HG02840 (cell line): Measurements from ENCODE around the gene PPP4R1.
"Not testable (repeated sequence)": the region's sequence is repeated elsewhere in the genome, so short reads cannot be mapped to it uniquely, and the experiment has no call there.

Experiments used
- ATAC-seq: cut with Tn5 transposase; IDR thresholded peaks from one replicate; pipeline ENCODE4 v1.9.1; 2021; ENCODE audit warnings: mild to moderate bottlenecking, moderate library complexity, moderate number of reproducible peaks; ENCODE audit not compliant: unreplicated experiment, low FRiP score

Gene PPP4R1, protein sequence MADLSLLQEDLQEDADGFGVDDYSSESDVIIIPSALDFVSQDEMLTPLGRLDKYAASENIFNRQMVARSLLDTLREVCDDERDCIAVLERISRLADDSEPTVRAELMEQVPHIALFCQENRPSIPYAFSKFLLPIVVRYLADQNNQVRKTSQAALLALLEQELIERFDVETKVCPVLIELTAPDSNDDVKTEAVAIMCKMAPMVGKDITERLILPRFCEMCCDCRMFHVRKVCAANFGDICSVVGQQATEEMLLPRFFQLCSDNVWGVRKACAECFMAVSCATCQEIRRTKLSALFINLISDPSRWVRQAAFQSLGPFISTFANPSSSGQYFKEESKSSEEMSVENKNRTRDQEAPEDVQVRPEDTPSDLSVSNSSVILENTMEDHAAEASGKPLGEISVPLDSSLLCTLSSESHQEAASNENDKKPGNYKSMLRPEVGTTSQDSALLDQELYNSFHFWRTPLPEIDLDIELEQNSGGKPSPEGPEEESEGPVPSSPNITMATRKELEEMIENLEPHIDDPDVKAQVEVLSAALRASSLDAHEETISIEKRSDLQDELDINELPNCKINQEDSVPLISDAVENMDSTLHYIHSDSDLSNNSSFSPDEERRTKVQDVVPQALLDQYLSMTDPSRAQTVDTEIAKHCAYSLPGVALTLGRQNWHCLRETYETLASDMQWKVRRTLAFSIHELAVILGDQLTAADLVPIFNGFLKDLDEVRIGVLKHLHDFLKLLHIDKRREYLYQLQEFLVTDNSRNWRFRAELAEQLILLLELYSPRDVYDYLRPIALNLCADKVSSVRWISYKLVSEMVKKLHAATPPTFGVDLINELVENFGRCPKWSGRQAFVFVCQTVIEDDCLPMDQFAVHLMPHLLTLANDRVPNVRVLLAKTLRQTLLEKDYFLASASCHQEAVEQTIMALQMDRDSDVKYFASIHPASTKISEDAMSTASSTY

DNA sequence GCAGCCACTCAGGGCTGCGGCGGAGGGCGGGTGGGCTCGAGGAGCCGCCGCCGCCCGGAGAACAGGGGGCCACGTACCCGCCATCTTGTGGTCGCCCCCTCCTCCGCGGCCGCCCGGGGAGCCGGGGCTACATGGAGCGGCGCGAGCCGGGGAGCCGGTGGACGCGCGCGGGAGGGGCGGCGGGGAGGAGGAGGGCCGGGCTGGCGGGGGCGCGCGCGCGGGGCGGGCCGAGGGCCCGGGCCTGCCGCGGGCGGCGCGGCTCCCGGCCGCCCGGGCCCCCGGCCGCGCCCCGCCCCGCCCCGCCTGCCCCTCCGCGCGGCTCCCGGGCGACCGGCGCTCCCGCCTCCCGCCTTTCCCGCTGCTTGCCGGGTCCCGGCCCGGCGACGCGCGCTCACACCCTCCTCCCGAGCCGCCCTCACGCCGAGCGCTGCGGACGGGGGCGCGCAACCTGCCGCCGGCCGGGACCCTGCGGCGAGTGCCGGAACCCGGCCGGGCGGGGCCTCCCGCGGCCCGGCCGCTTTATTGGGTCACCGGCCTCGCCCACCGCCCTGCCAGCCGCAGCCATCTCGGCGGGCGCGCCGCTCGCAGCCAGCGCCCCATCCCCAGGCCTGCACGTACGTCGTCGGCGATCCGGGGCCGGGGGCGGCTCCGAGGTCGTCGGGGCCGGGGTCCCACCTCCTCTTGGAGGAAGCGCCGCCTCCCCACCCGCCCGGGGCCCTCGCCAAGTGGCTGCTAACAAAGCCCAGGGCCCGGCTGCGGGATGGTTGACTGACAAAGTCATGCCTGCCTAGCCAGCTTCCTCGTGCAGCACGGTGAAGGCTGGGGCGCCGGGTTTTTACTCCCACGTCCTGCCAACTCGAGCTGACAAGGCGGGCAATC, at the start of gene PPP4R1:
Gene PPP4R1 (minus strand): TSS at position 159 of the 879 bp plus-strand sequence. CDS start 75 bp downstream, at position 84.
- ATAC-seq: peak; percentile 44

DNA sequence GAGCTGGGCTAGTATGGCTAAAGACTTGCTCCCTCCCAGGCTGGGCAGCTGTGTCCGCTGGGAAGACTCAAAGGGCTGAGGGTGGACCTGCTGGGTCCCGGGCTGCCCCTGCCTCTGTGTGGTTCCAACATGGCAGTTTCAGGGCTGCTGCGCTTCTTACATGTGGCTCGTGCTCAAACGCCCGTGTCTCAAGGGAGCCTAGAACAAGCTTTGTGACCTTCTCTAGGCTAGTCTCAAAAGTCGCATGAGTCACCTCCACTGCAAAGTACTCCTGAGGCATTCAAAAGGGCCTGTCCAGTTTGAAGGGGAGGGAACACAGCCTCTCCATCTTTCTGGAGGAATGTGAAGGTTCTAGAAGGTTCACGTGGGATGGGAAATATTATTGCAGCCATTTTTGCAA, 49.0 kb upstream of the PPP4R1 start:
- no peak for ATAC-seq

GRCh38 chr18:9661564-9661963, 47.2 kb upstream of the PPP4R1 start:
- ATAC-seq: no peak

- no peak for ATAC-seq
Observed at GRCh38 chr18:9659499-9660375, 45.4 kb upstream of the PPP4R1 start.

DNA sequence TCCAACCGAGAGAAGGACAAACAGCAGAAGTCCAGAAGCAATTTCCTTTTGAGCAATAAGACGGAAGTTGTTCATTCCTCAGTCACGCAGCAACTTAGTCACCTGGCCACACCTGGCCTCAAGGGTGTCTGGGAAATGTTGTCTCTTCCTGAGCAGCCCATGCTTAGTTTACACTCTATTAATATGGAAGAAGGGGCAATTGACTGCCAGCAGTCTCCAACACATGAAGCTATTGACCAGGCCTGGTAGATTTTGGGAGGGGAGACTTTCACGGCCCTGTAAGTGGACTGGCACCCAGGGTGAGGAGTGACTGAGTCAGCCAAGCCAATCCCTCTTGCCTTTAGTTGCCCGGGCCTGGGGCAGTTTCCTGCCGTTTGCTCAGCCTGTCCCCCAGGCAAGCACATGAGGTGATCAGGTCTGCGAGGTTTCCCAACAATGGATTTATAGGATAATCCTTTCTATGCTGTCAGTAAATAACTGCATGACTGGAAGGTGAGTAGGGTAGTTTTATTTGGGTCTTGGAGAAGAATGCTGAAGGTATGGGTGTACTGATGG, 43.8 kb upstream of the PPP4R1 start:
- ATAC-seq: no peak

DNA sequence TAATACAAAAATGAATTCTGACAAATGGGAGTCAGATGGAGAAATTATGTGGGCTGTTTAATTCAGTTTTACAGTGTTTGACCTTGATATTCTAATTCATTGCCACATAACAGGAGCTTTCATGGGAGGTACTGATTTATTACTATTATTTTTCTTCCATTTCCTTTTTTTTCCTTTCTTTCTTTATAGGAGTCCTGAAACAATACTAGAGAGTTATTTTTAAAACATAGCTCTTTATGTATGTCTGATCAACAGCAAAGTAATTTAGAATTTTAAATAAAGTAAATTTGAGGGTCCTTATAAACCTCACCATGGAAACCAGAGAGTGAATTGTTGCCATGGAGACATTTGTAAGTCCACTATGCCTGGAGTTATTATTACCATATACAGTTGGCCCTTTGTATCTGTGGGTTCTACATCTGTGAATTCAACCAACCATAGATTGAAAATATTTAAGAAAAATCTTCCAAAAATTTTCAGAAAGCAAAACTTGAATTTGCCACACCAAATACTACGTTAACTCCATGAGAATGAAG, 40.9 kb upstream of the PPP4R1 start:
- ATAC-seq: no peak

DNA sequence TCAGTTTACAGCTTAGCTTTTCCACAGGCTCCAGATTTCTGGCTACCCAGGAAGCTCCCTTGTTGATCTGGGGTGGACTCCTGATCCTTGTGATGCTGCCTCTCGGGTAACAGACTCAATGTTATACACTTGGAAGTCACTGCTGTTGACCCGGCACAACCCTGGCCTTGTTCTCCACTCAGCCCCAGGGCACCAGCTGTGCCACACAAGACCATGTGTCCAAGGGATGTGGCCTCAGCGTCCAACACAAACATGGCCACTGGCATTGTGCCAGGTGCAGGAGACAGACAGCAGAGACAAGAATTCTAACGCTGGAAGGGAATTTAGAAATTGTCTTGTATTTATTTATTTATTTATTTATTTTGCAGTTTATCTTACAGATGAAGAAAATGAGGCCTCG, 39.0 kb upstream of the PPP4R1 start:
- no peak for ATAC-seq

GRCh38 chr18:9649164-9649540, 34.8 kb upstream of the PPP4R1 start:
- ATAC-seq: no peak

- ATAC-seq: no peak
Observed at GRCh38 chr18:9648431-9649163, 34.2 kb upstream of the PPP4R1 start.

DNA sequence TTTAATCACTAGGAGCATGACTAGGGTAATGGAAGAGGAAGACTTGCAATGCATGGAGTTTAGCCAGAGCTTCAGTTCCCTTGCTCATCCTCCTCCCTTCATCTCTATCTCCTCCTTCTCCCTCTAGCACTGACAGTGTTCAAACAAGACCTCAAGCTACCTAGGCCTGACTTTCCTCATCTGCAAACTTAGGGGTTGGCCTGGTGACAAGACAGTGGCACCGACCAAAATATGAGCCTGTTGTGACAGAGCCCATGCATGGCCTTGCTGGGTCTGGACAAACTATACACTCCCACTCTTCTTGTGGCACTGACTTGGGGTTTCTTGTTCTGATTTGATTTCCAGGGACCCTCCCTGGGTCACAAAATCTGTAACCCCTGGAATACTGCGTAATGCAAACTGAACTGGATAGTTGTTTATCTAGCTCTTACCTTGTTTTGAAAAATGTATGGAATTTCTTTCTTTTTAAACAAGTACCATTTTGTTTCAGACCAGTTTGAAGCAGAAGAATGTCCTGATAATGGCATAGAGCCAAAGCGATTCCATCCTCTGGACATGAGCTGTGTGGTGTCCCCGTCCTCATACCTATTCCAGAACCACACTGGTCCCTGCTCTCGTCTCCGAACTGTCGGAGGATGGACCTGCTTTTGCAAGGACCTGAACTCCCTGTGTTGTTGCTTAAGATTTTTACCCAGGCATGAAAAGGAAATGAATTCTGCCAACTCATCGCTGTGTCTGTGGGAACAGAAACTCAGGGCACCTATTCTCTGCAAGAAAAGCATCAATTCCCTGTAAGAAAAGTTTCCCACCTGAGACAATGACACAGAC, 33.4 kb upstream of the PPP4R1 start:
- ATAC-seq: no peak

- ATAC-seq: no peak
Observed at GRCh38 chr18:9643549-9643948, 29.2 kb upstream of the PPP4R1 start.

DNA sequence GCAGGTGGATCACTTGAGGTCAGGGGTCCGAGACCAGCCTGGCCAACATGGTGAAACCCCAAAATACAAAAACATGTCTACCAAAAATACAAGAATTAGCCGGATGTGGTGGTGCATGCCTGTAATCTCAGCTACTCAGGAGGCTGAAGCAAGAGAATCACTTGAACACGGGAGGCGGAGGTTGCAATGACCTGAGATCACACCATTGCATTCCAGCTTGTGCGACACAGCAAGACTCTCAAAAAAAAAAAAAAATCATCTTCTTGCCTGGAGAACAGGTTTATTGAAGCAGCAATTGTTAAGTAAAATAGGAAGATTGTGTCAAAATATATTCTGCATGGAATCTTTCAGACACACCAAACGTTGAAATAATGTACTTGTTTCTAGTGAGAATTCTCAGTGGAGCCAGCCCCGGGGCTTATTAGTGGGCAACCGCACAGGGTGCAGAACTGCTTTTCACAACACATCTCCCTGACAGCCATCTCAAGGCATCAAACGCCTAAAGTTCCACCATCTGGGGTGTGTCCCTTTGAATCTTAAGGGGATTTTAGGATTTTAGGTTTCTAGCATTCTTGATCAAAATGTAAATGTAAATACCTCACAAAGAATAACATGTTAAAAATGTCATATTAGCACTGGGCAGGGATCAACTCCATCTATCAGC, 28.6 kb upstream of the PPP4R1 start:
- no peak for ATAC-seq

- not testable (repeated sequence) for ATAC-seq
Observed at GRCh38 chr18:9641081-9641480, 26.7 kb upstream of the PPP4R1 start.

GRCh38 chr18:9638886-9639285, 24.5 kb upstream of the PPP4R1 start:
- ATAC-seq: no peak

- no peak for ATAC-seq
Observed at GRCh38 chr18:9637036-9637767, 22.8 kb upstream of the PPP4R1 start.

DNA sequence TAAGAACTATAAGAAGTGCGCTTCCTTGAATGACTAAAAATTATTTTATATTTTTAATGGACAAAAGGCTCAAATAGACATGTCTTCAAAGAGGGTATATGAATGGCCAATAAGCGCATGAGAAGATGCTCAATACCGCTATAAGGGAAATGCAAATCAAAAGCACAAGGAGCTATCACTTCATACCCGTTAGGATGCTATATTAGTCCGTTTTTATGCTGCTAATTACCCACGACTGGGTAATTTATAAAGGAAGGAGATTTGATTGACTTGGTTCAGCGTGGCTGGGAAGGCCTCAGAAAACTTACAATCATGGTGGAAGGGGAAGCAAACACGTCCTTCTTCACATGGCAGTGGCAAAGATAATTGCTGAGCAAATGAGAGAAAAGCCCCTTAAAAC, 20.5 kb upstream of the PPP4R1 start:
- ATAC-seq: no peak
